HCT116 (cell line): Measurements from ENCODE around the gene PROM2. TPM values are rescaled to one million over a fixed set of nuclear protein-coding genes. Genes with fewer than 3 reads are reported as not detected.

Experiments
- ATAC-seq: fragments of 200-7000 bp; cut with Tn5 transposase; 2 replicates; pipeline ENCODE4 v1.9.1; 2020; ENCODE audit warnings: mild to moderate bottlenecking, moderate library complexity
- BruUV-seq: library from RNA; stranded (reverse); fragments of 400-500 nt; replicated peaks from 2 replicates; lab custom pipeline; 2021; lab: Mats Ljungman, UMichigan
- CTCF ChIA-PET: fragments of 300-600 bp; sonication (Branson Sonifier 250); formaldehyde crosslinking; loops from one replicate; lab custom pipeline; 2021; ENCODE audit warnings: antibody characterized with exemption; lab: Charles Lee
- POLR2A ChIA-PET: fragments of 300-600, 350-600 bp; sonication (Branson Sonifier 250); formaldehyde crosslinking; loops from one replicate; lab custom pipeline; 2021; ENCODE audit warnings: antibody characterized with exemption; lab: Charles Lee
- RAD21 ChIA-PET, 2 experiments: fragments of 300-600 bp; sonication (Branson Sonifier 250); formaldehyde crosslinking; loops; one replicate each; lab custom pipeline; 2023; ENCODE audit warnings: low total read pairs in 2 of 2; ENCODE audit not compliant: uncharacterized antibody in 2 of 2, unreplicated experiment in 2 of 2, low non-redundant PET in 1 of 2; lab: Charles Lee
- DNase-seq: peaks from one replicate; pipeline ENCODE4 v3.0.0-alpha.2; 2010; ENCODE audit warnings: low read depth, low spot score
- H2AFZ ChIP-seq: fragments of 200-600 bp; shearing (Covaris generic), sonication (generic); 2 replicates; pipeline ENCODE4 v1.6.1; 2017; ENCODE audit warnings: low read depth, mixed run types, mixed read lengths, antibody characterized with exemption, low read length; ENCODE audit not compliant: poor library complexity, severe bottlenecking
- H3K27ac ChIP-seq: 2 replicates; pipeline ENCODE4 v1.5.1; 2012; ENCODE audit warnings: low read depth, low read length
- H3K27me3 ChIP-seq: fragments of 200-600 bp; sonication (generic); 2 replicates; pipeline ENCODE4 v1.6.1; 2016; ENCODE audit warnings: mixed run types, low read length, mixed read lengths; ENCODE audit not compliant: insufficient read depth
- H3K36me3 ChIP-seq, 2 experiments: fragments of 200-500 bp in 1 of 2; fragments of 200-600 bp in 1 of 2; sonication (Bioruptor generic) in 1 of 2; sonication (generic) in 1 of 2; 2 replicates each; pipeline versions ENCODE4 v1.5.1 to v1.6.1; 2014 to 2016; ENCODE audit warnings: low read length in 2 of 2, inconsistent platforms in 1 of 2, mixed read lengths in 1 of 2, mixed run types in 1 of 2; ENCODE audit not compliant: insufficient read depth in 2 of 2, control insufficient read depth in 1 of 2
- H3K4me1 ChIP-seq, 2 experiments: fragments of 200-600 bp in 1 of 2; sonication (generic) in 1 of 2; 2 replicates each; pipeline versions ENCODE4 v1.5.1 to v1.6.1; 2012 to 2017; ENCODE audit warnings: low read length in 2 of 2, inconsistent platforms in 1 of 2, mild to moderate bottlenecking in 1 of 2, mixed read lengths in 1 of 2, mixed run types in 1 of 2, moderate library complexity in 1 of 2; ENCODE audit not compliant: insufficient read depth in 2 of 2, control insufficient read depth in 1 of 2
- H3K4me2 ChIP-seq: fragments of 200-600 bp; sonication (generic); 2 replicates; pipeline ENCODE4 v1.6.1; 2017; ENCODE audit warnings: mixed run types, low read length, mixed read lengths
- H3K4me3 ChIP-seq, 2 experiments: fragments of 200-600 bp in 1 of 2; sonication (generic) in 1 of 2; replicated peaks in 1 of 2; 2 replicates each; pipeline ENCODE4 v1.5.1; 2011 to 2016; ENCODE audit warnings: low read length in 2 of 2, control low read depth in 1 of 2, low read depth in 1 of 2, mild to moderate bottlenecking in 1 of 2, mixed read lengths in 1 of 2, mixed run types in 1 of 2
- H3K79me2 ChIP-seq: fragments of 200-600 bp; sonication (generic); 2 replicates; pipeline ENCODE4 v1.6.1; 2017; ENCODE audit warnings: mild to moderate bottlenecking, mixed run types, low read length, moderate library complexity, mixed read lengths; ENCODE audit not compliant: insufficient read depth
- H3K9ac ChIP-seq: fragments of 200-600 bp; sonication (generic); 2 replicates; pipeline ENCODE4 v1.6.1; 2016; ENCODE audit warnings: low read length, mixed read lengths
- H3K9me2 ChIP-seq: fragments of 200-600 bp; sonication (generic), shearing (Covaris generic); 2 replicates; pipeline ENCODE4 v1.6.1; 2017; ENCODE audit warnings: mixed run types, mild to moderate bottlenecking, moderate library complexity; ENCODE audit not compliant: insufficient read depth
- H3K9me3 ChIP-seq, 2 experiments: fragments of 200-500 bp in 1 of 2; fragments of 200-600 bp in 1 of 2; sonication (Bioruptor generic) in 1 of 2; sonication (generic) in 1 of 2; 2 replicates each; pipeline ENCODE4 v1.6.1; 2014 to 2017; ENCODE audit warnings: low read length in 2 of 2, mixed read lengths in 2 of 2, inconsistent platforms in 1 of 2, low read depth in 1 of 2, mild to moderate bottlenecking in 1 of 2, mixed run types in 1 of 2, moderate library complexity in 1 of 2; ENCODE audit not compliant: control insufficient read depth in 1 of 2, insufficient read depth in 1 of 2
- H4K20me1 ChIP-seq: fragments of 200-600 bp; sonication (generic), shearing (Covaris generic); 2 replicates; pipeline ENCODE4 v1.6.1; 2017; ENCODE audit warnings: mixed run types, mild to moderate bottlenecking, moderate library complexity; ENCODE audit not compliant: insufficient read depth
- CBX3 ChIP-seq: IDR thresholded peaks from 2 replicates; pipeline ENCODE4 v1.6.1; 2012; ENCODE audit warnings: low read depth
- CTCF ChIP-seq, 3 experiments: fragments of 200-600 bp in 1 of 3; sonication (generic) in 1 of 3; IDR thresholded peaks in 2 of 3; conservative IDR thresholded peaks in 1 of 3; 2 replicates each; pipeline ENCODE4 v1.5.1; 2012 to 2017; ENCODE audit warnings: low read depth in 2 of 3, low read length in 2 of 3, antibody characterized with exemption in 1 of 3, borderline replicate concordance in 1 of 3, control low read depth in 1 of 3, mild to moderate bottlenecking in 1 of 3, mixed read lengths in 1 of 3, mixed run types in 1 of 3, moderate library complexity in 1 of 3; ENCODE audit not compliant: insufficient read depth in 1 of 3
- EGR1 ChIP-seq: IDR thresholded peaks from 2 replicates; pipeline ENCODE4 v1.6.1; 2012; ENCODE audit warnings: low read depth
- ELF1 ChIP-seq: IDR thresholded peaks from 2 replicates; pipeline ENCODE4 v1.6.1; 2012; ENCODE audit warnings: low read depth, borderline replicate concordance
- FOSL1 ChIP-seq: IDR thresholded peaks from 2 replicates; pipeline ENCODE4 v1.6.1; 2012; ENCODE audit warnings: low read depth
- MAX ChIP-seq: IDR thresholded peaks from 2 replicates; pipeline ENCODE4 v1.6.1; 2012
- POLR2A ChIP-seq: IDR thresholded peaks from 2 replicates; pipeline ENCODE4 v1.7.0; 2011; ENCODE audit warnings: borderline replicate concordance; ENCODE audit not compliant: insufficient read depth, insufficient read length; ENCODE audit errors: extremely low read depth
- POLR2AphosphoS5 ChIP-seq: IDR thresholded peaks from 2 replicates; pipeline ENCODE4 v1.6.1; 2011; ENCODE audit warnings: mild to moderate bottlenecking, low read depth, low read length, moderate library complexity
- RAD21 ChIP-seq: IDR thresholded peaks from 2 replicates; pipeline ENCODE4 v1.6.1; 2012; ENCODE audit warnings: low read depth, mild to moderate bottlenecking
- SIN3A ChIP-seq: IDR thresholded peaks from 2 replicates; pipeline ENCODE4 v1.6.1; 2012; ENCODE audit warnings: low read depth
- intact Hi-C: fragments of 100-400 bp; cut with micrococcal nuclease; formaldehyde crosslinking; loops from 2 replicates; pipeline ENCODE4 v1.10.0; 2022
- total RNA-seq: library from RNA; stranded (reverse); gene quantifications from one replicate; pipeline ENCODE4 v1.2.1, GENCODE V29; 2021; ENCODE audit not compliant: unreplicated experiment
- TF ChIP-seq, protein P1 (sequence below): IDR thresholded peaks from 2 replicates; pipeline ENCODE4 v1.6.1; 2011; ENCODE audit warnings: mild to moderate bottlenecking, low read length, moderate library complexity; ENCODE audit not compliant: insufficient replicate concordance; ENCODE audit errors: extremely low read depth

PROM2 gene
- total RNA-seq, 1 experiment from 2014 or later = 11.9 TPM

GRCh38 chr2:95323347-95324155, 49.3 kb downstream of the PROM2 start:
- Histone ChIP-seq H3K27me3 (no peaks in the 10 kb centered on the region), H3K27ac (no peak overlapping the region), H3K79me2 (no peaks in the 10 kb centered on the region), H3K9me3 (no peaks in the 10 kb centered on the region), H3K4me3 (no peak overlapping the region), H3K9ac (no peak overlapping the region), H4K20me1 (no peaks in the 10 kb centered on the region), H3K9me2 (no peaks in the 10 kb centered on the region), H3K36me3 (no peaks in the 10 kb centered on the region), H3K4me2 (peak overlapping the region; percentile 28; the same call in 1 of the 2 replicates), H2AFZ (peak overlapping the region; percentile 92), H3K4me1 (peaks cover 3 to 7% of the 10 kb centered on the region in 2 experiments; a peak in 2 of 4 replicates)
- ChIA-PET POLR2A (no interaction called here), RAD21 (no interaction called here), CTCF (no interaction called here)
- no TSS peak for BruUV-seq
- ATAC-seq (peak; percentile 97), DNase-seq (peak; percentile 55)
- TF ChIP-seq CTCF (IDR thresholded peaks at IDR 0.05 in 2 of 3, conservative IDR thresholded peaks at IDR 0.05 in 1 of 3; ENCODE audit: borderline replicate concordance in 1 of 3, insufficient read depth in 1 of 3, low read depth in 2 of 3, low read length in 2 of 3) (peak; percentile 74 to 89 (median 74)), ELF1 (no peak), MAX (no peak), RAD21 (peak; percentile 83), CBX3 (0 out of 2 replicates have a peak, but pooled peaks have one; percentile 41)
- intact Hi-C loops = loop anchor here (2.0 kb wide), 1 partner anchor 405 kb away; no protein-coding TSS in a partner anchor

- no peak overlapping the region for H3K4me2 ChIP-seq
- intact Hi-C loops = no loop called here
- no peaks in the 10 kb centered on the region for H4K20me1 ChIP-seq
- DNase-seq (no peak), ATAC-seq (no peak)
- no peak overlapping the region for H3K4me3 ChIP-seq
- H3K27ac ChIP-seq = no peak overlapping the region
- H2AFZ ChIP-seq = no peak overlapping the region
- peaks cover 3 to 7% of the 10 kb centered on the region in 2 experiments; a peak in 2 of 4 replicates for H3K4me1 ChIP-seq
- ChIA-PET CTCF (no interaction called here), RAD21 (no interaction called here), POLR2A (no interaction called here)
- BruUV-seq = no TSS peak
- H3K79me2 ChIP-seq = no peaks in the 10 kb centered on the region
- no peaks in the 10 kb centered on the region for H3K9me3 ChIP-seq
- no peak overlapping the region for H3K9ac ChIP-seq
- no peaks in the 10 kb centered on the region for H3K27me3 ChIP-seq
- H3K9me2 ChIP-seq = no peaks in the 10 kb centered on the region
- H3K36me3 ChIP-seq = no peaks in the 10 kb centered on the region
- TF ChIP-seq, protein P1, sequence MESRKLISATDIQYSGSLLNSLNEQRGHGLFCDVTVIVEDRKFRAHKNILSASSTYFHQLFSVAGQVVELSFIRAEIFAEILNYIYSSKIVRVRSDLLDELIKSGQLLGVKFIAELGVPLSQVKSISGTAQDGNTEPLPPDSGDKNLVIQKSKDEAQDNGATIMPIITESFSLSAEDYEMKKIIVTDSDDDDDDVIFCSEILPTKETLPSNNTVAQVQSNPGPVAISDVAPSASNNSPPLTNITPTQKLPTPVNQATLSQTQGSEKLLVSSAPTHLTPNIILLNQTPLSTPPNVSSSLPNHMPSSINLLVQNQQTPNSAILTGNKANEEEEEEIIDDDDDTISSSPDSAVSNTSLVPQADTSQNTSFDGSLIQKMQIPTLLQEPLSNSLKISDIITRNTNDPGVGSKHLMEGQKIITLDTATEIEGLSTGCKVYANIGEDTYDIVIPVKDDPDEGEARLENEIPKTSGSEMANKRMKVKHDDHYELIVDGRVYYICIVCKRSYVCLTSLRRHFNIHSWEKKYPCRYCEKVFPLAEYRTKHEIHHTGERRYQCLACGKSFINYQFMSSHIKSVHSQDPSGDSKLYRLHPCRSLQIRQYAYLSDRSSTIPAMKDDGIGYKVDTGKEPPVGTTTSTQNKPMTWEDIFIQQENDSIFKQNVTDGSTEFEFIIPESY = no peak
- no peak for TF ChIP-seq POLR2AphosphoS5
- no peak for TF ChIP-seq POLR2A
- no peak for TF ChIP-seq SIN3A
- no peak for TF ChIP-seq EGR1
- no peak for TF ChIP-seq FOSL1
These were observed 50.8 kb downstream of the PROM2 start for GRCh38 chr2:95325026-95325425.
